HepG2 (cell line): Measurements from ENCODE around the gene RER1. TPM values are rescaled to one million over a fixed set of nuclear protein-coding genes. Genes with fewer than 3 reads are reported as not detected.

Source experiments
- ARNT ChIP-seq: fragments of 450-650 bp; IDR thresholded peaks from 2 replicates; pipeline ENCODE4 v1.6.1; 2017
- GABPB1 ChIP-seq: IDR thresholded peaks from 2 replicates; pipeline ENCODE4 v1.6.1; 2016; ENCODE audit warnings: mild to moderate bottlenecking, missing genetic modification reagents, moderate library complexity, missing compliant biosample characterization
- HHEX ChIP-seq: IDR thresholded peaks from 2 replicates; pipeline ENCODE4 v1.6.1; 2016; ENCODE audit warnings: control low read depth
- HOXA9 ChIP-seq: sonication (generic); formaldehyde crosslinking; IDR thresholded peaks from 2 replicates; pipeline ENCODE4 v1.8.1; 2022; ENCODE audit warnings: missing genetic modification reagents, mild to moderate bottlenecking, moderate library complexity, borderline replicate concordance
- HOXD1 ChIP-seq: sonication (generic); formaldehyde crosslinking; IDR thresholded peaks from 2 replicates; pipeline ENCODE4 v1.5.0; 2020; ENCODE audit warnings: missing genetic modification reagents
- RXRB ChIP-seq: IDR thresholded peaks from 2 replicates; pipeline ENCODE4 v1.6.1; 2016; ENCODE audit warnings: borderline replicate concordance, missing genetic modification reagents, missing compliant biosample characterization
- SPEN ChIP-seq: sonication (generic); formaldehyde crosslinking; IDR thresholded peaks from 2 replicates; pipeline ENCODE4 v1.5.1; 2020; ENCODE audit warnings: low read depth, mild to moderate bottlenecking, missing genetic modification reagents
- TARDBP ChIP-seq: sonication (generic); formaldehyde crosslinking; IDR thresholded peaks from 2 replicates; pipeline ENCODE4 v1.8.0; 2022; ENCODE audit warnings: mild to moderate bottlenecking, missing genetic modification reagents
- TCF7L2 ChIP-seq: IDR thresholded peaks from 2 replicates; pipeline ENCODE4 v1.6.1; 2011; ENCODE audit warnings: mild to moderate bottlenecking, low read depth, low read length, moderate library complexity
- ZNF10 ChIP-seq: sonication (generic); formaldehyde crosslinking; IDR thresholded peaks from 2 replicates; pipeline ENCODE4 v1.4.0; 2020; ENCODE audit warnings: mild to moderate bottlenecking, low read depth, missing genetic modification reagents, borderline replicate concordance
- ZNF225 ChIP-seq: sonication (generic); formaldehyde crosslinking; IDR thresholded peaks from 2 replicates; pipeline ENCODE4 v1.4.0; 2020; ENCODE audit warnings: mild to moderate bottlenecking, missing genetic modification reagents
- ZNF24 ChIP-seq: fragments of 450-650 bp; IDR thresholded peaks from 2 replicates; pipeline ENCODE4 v1.6.1; 2017; ENCODE audit warnings: antibody characterized with exemption, mild to moderate bottlenecking
- ZNF367 ChIP-seq: sonication (generic); formaldehyde crosslinking; IDR thresholded peaks from 2 replicates; pipeline ENCODE4 v1.4.0; 2020; ENCODE audit warnings: missing genetic modification reagents, borderline replicate concordance
- polyA plus RNA-seq, 8 experiments: library from polyadenylated mRNA; depleted of rRNA in 3 of 8; stranded (reverse) in 7 of 8; unstranded in 1 of 8; fragments of >200 nt; fragmentation: Illumina TruSeq in 4 of 8; extraction: Trizol in 4 of 8; gene quantifications; 2 replicates each; pipeline versions ENCODE4 v1.2.1 to v1.2.3, GENCODE V29; 2011 to 2016; ENCODE audit warnings: low read depth in 4 of 8, missing spikeins in 1 of 8, mixed read lengths in 1 of 8; ENCODE audit not compliant: insufficient read depth in 1 of 8
- total RNA-seq, 5 experiments: library from RNA; depleted of rRNA; stranded (reverse); fragments of >200 nt; fragmentation: Illumina TruSeq; extraction: Trizol; gene quantifications; 2 replicates each; pipeline ENCODE4 v1.2.3, GENCODE V29; 2016; ENCODE audit warnings: low read depth in 1 of 5
- TF ChIP-seq, protein P1 (sequence below): sonication (generic); formaldehyde crosslinking; IDR thresholded peaks from 2 replicates; pipeline ENCODE4 v1.8.0; 2022; ENCODE audit warnings: mild to moderate bottlenecking, missing genetic modification reagents, moderate library complexity
- TF ChIP-seq, protein P2 (sequence below): sonication (generic); formaldehyde crosslinking; IDR thresholded peaks from 2 replicates; pipeline ENCODE4 v1.4.0; 2020; ENCODE audit warnings: missing genetic modification reagents, borderline replicate concordance
- TF ChIP-seq, protein P3 (sequence below): sonication (generic); formaldehyde crosslinking; IDR thresholded peaks from 2 replicates; pipeline ENCODE4 v1.4.0; 2020; ENCODE audit warnings: missing genetic modification reagents
- TF ChIP-seq, protein P4 (sequence below): sonication (generic); formaldehyde crosslinking; IDR thresholded peaks from 2 replicates; pipeline ENCODE4 v1.8.0; 2022; ENCODE audit warnings: missing genetic modification reagents, mild to moderate bottlenecking, borderline replicate concordance
- TF ChIP-seq, protein P5 (sequence below): sonication (generic); formaldehyde crosslinking; IDR thresholded peaks from 2 replicates; pipeline ENCODE4 v1.5.0; 2020; ENCODE audit warnings: mild to moderate bottlenecking, missing genetic modification reagents, moderate library complexity

Gene RER1
- total and polyA plus RNA-seq, 2 of the 13 experiments (the other 11 are each of a cell fraction or from before 2014, with no cell fraction given): 128 to 164 TPM

DNA sequence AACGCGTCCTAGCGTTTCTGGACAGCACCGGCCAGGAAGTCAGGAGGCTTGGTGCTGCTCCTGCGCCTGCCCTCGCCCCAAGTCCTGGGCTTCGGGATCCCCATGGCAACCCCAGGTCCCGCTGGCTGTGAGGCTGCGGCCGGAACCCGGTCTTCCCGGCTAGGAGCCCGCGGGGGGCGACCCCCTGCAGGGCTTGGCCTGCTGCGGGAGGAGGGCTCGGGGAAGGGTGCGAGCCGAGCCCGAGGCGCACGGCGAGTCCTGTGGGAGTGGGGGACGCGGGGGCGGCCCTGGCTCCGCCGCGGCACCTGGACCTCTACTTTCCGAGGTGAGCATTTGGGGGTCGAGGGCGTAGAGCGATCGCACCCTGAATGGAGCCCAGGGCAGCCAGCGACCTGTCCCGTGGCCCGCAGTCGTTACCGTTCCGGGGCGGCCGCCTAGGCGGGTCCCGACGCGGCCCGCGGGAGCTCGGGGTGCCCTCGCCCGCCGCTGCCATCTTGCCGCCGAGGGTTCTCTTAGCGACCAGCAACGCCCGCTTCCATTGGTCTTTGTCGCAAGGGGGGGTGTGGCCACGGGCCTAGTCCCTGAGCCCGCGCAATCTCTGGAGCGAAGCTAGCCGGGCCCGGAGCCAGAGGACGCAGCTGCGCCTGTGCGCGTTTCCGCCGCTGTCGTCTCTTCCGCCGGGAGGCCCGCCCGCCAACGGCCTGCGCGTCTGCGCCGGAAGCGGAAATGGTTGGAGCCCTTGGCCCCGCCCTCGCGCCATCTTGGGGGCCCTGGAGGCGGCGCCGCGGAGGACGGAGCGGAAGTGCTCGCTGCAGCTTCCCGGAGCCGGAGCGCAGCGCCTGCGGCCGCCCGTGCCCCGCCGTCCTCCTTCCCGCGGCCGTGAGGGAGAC is at the start of gene RER1, which contains the start of gene MORN1 (continued):
- TF ChIP-seq, protein P1, sequence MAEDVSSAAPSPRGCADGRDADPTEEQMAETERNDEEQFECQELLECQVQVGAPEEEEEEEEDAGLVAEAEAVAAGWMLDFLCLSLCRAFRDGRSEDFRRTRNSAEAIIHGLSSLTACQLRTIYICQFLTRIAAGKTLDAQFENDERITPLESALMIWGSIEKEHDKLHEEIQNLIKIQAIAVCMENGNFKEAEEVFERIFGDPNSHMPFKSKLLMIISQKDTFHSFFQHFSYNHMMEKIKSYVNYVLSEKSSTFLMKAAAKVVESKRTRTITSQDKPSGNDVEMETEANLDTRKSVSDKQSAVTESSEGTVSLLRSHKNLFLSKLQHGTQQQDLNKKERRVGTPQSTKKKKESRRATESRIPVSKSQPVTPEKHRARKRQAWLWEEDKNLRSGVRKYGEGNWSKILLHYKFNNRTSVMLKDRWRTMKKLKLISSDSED (CRISPR knock-in tag): no peak
- no peak; the same call in 1 of the 2 replicates for TF ChIP-seq ZNF225 (CRISPR knock-in tag)
- no peak for TF ChIP-seq HOXA9
- TF ChIP-seq, protein P2, sequence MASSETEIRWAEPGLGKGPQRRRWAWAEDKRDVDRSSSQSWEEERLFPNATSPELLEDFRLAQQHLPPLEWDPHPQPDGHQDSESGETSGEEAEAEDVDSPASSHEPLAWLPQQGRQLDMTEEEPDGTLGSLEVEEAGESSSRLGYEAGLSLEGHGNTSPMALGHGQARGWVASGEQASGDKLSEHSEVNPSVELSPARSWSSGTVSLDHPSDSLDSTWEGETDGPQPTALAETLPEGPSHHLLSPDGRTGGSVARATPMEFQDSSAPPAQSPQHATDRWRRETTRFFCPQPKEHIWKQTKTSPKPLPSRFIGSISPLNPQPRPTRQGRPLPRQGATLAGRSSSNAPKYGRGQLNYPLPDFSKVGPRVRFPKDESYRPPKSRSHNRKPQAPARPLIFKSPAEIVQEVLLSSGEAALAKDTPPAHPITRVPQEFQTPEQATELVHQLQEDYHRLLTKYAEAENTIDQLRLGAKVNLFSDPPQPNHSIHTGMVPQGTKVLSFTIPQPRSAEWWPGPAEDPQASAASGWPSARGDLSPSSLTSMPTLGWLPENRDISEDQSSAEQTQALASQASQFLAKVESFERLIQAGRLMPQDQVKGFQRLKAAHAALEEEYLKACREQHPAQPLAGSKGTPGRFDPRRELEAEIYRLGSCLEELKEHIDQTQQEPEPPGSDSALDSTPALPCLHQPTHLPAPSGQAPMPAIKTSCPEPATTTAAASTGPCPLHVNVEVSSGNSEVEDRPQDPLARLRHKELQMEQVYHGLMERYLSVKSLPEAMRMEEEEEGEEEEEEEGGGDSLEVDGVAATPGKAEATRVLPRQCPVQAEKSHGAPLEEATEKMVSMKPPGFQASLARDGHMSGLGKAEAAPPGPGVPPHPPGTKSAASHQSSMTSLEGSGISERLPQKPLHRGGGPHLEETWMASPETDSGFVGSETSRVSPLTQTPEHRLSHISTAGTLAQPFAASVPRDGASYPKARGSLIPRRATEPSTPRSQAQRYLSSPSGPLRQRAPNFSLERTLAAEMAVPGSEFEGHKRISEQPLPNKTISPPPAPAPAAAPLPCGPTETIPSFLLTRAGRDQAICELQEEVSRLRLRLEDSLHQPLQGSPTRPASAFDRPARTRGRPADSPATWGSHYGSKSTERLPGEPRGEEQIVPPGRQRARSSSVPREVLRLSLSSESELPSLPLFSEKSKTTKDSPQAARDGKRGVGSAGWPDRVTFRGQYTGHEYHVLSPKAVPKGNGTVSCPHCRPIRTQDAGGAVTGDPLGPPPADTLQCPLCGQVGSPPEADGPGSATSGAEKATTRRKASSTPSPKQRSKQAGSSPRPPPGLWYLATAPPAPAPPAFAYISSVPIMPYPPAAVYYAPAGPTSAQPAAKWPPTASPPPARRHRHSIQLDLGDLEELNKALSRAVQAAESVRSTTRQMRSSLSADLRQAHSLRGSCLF (CRISPR knock-in tag): no peak
- TF ChIP-seq ZNF24: no peak
- TF ChIP-seq ARNT: no peak
- no peak for TF ChIP-seq RXRB (CRISPR knock-in tag)
- TF ChIP-seq TARDBP: peak; percentile 87
- TF ChIP-seq SPEN: peak; percentile 91
- no peak for TF ChIP-seq HHEX (CRISPR knock-in tag)
- TF ChIP-seq ZNF367 (CRISPR knock-in tag): no peak
- TF ChIP-seq, protein P3, sequence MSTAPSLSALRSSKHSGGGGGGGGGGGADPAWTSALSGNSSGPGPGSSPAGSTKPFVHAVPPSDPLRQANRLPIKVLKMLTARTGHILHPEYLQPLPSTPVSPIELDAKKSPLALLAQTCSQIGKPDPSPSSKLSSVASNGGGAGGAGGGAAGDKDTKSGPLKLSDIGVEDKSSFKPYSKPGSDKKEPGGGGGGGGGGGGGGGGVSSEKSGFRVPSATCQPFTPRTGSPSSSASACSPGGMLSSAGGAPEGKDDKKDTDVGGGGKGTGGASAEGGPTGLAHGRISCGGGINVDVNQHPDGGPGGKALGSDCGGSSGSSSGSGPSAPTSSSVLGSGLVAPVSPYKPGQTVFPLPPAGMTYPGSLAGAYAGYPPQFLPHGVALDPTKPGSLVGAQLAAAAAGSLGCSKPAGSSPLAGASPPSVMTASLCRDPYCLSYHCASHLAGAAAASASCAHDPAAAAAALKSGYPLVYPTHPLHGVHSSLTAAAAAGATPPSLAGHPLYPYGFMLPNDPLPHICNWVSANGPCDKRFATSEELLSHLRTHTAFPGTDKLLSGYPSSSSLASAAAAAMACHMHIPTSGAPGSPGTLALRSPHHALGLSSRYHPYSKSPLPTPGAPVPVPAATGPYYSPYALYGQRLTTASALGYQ (CRISPR knock-in tag): no peak
- peak; percentile 96 for TF ChIP-seq GABPB1 (CRISPR knock-in tag)
- TF ChIP-seq TCF7L2: no peak
- TF ChIP-seq, protein P4, sequence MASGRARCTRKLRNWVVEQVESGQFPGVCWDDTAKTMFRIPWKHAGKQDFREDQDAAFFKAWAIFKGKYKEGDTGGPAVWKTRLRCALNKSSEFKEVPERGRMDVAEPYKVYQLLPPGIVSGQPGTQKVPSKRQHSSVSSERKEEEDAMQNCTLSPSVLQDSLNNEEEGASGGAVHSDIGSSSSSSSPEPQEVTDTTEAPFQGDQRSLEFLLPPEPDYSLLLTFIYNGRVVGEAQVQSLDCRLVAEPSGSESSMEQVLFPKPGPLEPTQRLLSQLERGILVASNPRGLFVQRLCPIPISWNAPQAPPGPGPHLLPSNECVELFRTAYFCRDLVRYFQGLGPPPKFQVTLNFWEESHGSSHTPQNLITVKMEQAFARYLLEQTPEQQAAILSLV (CRISPR knock-in tag): peak; percentile 27; the same call in 1 of the 2 replicates
- TF ChIP-seq, protein P5, sequence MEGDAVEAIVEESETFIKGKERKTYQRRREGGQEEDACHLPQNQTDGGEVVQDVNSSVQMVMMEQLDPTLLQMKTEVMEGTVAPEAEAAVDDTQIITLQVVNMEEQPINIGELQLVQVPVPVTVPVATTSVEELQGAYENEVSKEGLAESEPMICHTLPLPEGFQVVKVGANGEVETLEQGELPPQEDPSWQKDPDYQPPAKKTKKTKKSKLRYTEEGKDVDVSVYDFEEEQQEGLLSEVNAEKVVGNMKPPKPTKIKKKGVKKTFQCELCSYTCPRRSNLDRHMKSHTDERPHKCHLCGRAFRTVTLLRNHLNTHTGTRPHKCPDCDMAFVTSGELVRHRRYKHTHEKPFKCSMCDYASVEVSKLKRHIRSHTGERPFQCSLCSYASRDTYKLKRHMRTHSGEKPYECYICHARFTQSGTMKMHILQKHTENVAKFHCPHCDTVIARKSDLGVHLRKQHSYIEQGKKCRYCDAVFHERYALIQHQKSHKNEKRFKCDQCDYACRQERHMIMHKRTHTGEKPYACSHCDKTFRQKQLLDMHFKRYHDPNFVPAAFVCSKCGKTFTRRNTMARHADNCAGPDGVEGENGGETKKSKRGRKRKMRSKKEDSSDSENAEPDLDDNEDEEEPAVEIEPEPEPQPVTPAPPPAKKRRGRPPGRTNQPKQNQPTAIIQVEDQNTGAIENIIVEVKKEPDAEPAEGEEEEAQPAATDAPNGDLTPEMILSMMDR (CRISPR knock-in tag): no peak; the same call in 1 of the 2 replicates
- no peak for TF ChIP-seq HOXD1 (CRISPR knock-in tag)
- TF ChIP-seq ZNF10 (CRISPR knock-in tag): no peak
